ENCODE results near the gene ZNF284. TPM values are rescaled to one million over a fixed set of nuclear protein-coding genes. Genes with fewer than 3 reads are reported as not detected.
"Not testable (repeated sequence)": the region's sequence is repeated elsewhere in the genome, so short reads cannot be mapped to it uniquely, and the experiment has no call there.

Gene ZNF284
- total RNA-seq, 1 donor from 2014 or later: 1.4 TPM

DNA sequence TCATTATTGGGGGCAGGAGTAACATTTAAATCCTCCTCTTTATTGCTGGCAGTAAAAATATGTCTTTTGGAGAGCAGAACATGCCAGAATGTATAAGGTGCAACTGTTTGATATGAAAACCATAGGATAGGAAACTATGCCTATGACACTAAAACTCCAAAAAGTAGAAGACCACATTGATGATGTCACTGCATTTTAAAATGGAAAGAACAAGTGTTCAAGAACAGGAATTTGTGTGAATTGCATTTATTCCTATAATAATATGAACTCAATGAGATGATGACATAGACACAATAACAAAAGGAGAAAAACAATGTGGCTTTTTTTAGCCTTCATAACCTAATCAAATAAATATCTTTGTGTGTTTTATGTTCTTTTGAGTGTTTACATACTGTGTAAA lies 37.5 kb downstream of the ZNF284 start:
- intact Hi-C loops (cut with micrococcal nuclease): no loop called here

DNA sequence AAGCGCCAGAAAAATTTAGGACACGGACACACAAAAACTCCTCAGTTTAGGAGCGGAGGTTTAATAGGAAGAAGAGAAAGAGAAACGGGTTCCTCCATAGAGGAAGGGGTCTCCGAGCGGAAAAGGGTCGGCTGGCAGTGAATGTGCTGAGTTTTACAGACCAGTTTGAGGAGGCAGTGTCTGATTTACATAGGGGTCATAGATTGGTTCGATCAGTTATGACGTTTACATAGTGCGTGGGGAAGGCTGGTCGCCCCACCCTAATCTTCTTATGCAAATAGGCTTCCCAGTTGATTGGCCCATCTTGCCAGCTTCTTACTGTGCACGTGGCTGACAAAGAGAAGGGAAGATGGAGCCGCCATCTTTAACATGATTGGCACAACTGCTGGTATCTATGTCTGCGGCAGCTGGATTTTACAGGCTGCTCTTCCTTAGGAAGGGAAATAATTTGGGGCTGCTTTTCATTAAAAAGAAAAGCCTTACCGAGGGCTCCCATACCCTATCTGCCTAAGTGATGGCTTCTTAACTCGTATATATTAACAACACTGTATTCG lies 40.0 kb downstream of the ZNF284 start:
- intact Hi-C loops (cut with micrococcal nuclease): loop anchor here (5.0 kb wide), 1 partner anchor 130 kb away; the partner anchor contains the start of gene ZNF155

DNA sequence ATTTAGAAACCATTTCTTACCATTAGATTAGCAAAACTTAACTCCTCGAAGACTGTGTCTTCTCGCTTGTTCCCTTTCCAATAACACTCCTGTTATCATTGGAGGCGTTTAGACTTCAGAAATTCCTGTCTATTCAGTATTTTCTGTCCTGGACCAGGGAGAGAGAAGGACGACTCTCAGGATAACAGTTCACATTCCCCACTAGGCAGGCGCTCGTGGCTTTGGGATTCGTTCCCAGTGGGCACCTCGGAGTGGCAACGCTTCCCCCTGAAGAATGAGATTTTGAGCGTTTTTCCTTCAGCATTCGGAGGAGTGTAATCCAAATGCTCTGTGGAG lies 40.8 kb downstream of the ZNF284 start:
- intact Hi-C loops (cut with micrococcal nuclease): loop anchor here (1.0 to 5.0 kb wide), 9 partner anchors 18 to 388 kb away; partner anchors contain the start of genes ZNF155, ZNF180, ZNF224 and ZNF226

DNA sequence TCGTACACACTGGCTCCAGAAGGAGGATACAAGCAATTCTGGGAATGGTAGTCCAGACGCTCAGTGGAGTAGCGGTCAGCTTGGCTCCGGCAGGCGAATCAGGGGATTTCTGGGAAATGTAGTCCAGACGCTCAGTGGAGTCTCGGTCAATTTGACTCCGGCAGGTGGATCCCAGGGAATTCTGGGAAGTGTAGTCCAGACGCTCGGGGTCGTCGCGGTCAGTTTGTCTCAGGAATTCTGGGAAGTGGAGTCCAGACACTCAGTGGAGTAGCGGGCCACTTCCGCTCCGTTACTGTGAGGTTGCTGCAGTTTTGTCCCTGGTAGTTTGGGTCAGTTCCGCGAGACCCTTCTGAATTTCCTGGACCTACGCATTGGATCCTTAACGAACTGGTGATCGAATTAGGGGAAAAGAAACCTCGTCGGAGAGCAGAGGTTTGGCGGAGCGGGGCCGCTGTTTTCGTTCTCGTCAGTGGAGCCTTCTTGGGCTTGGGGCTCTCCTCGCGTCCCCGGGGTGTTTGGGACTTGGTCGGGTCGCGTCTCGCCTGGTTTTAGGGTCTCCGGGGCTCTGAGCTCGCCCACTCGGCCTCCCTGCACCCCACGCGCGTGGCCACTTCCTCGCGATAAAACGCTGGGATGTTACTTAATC lies 41.3 kb downstream of the ZNF284 start, which contains the start of gene ZNF225:
Gene ZNF225, plus strand, starts transcription at position 262 of the 646 bp plus-strand sequence. CDS start 2,429 bp downstream, outside the sequence.
- intact Hi-C loops (cut with micrococcal nuclease): loop anchor here (1.0 to 5.0 kb wide), 9 partner anchors 19 to 387 kb away; partner anchors contain the start of genes ZNF155, ZNF180, ZNF224 and ZNF226

DNA sequence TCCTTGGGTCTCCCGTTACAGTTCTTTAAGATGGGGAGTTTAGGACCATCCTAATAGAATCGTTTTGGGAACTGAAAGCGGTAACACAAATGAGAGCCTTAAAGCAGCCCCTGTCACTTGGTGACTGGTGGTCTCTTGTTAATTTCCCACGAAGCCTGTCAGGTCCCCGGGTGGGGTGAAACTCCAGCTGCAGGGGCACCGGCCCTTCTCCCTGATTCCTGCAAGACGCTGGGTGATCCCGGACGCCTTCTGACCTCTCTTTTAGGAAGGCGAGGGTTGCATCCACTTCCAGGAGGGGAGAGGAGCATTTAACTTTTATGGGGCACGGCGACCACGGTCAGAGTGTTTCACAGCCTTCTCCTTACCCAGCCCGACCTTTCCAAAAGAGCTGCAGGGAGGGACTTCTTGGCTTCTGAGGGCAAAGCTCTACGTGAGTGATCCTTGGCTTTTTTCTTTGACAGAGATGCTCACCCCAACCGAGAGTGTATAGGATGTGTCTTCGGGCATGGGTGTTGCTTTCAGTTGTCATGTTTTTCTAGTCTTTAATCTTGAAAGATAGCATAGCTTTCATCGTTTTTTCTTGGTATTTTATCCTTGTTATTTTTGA lies 41.9 kb downstream of the ZNF284 start:
- intact Hi-C loops (cut with micrococcal nuclease): loop anchor here (1.0 to 5.0 kb wide), 9 partner anchors 20 to 386 kb away; partner anchors contain the start of genes ZNF155, ZNF180, ZNF224 and ZNF226

DNA sequence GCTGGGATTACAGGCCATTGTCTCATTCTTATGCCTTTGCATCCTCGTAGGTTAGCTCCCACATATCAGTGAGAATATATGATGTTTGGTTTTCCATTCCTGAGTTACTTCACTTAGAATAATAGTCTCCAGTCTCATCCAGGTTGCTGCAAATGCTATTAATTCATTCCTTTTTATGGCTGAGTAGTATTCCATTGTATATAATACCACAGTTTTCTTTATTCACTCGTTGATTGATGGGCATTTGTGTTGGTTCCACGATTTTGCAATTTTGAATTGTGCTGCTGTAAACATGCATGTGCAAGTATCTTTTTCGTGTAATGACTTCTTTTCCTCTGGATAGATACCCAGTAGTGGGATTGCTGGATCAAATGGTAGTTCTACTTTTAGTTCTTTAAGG lies 49.2 kb downstream of the ZNF284 start:
- intact Hi-C loops (cut with micrococcal nuclease): not testable (repeated sequence)

DNA sequence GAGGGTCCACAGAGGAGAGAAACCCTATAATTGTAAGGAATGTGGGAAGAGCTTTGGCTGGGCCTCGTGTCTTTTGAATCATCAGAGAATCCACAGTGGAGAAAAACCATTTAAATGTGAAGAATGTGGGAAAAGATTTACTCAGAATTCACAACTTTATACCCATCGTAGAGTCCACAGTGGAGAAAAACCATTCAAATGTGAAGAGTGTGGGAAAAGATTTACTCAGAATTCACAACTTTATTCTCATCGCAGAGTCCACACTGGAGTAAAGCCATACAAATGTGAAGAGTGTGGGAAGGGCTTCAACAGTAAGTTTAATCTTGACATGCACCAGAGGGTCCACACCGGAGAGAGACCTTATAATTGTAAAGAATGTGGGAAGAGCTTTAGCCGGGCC lies 60.0 kb downstream of the ZNF284 start:
- intact Hi-C loops (cut with micrococcal nuclease): no loop called here

Other genes starting within 250 kb of the ZNF284 start
- 6.9 and 7.8 TPM in 2 replicates for gene ZNF283, start 244.8 kb upstream of the ZNF284 start, total RNA-seq
- 1.2 and 1.5 TPM in 2 replicates for gene ZNF404, start 188.2 kb upstream of the ZNF284 start, total RNA-seq
- 13.9 and 14.4 TPM in 2 replicates for gene ZNF45, start 136.9 kb upstream of the ZNF284 start, total RNA-seq
- 0.75 and 0.77 TPM in 2 replicates for gene ZNF221, start 120.9 kb upstream of the ZNF284 start, total RNA-seq
- 6.2 and 6.8 TPM in 2 replicates for gene ZNF155, start 88.0 kb upstream of the ZNF284 start, total RNA-seq
- 3.7 and 5.5 TPM in 2 replicates for gene ZNF230, start 69.2 kb upstream of the ZNF284 start, total RNA-seq
- 2.0 and 2.7 TPM in 2 replicates for gene ZNF222, start 46.8 kb upstream of the ZNF284 start, total RNA-seq
- gene ZNF223, start 20.1 kb upstream of the ZNF284 start, total RNA-seq: 0.25 and 0.27 TPM in 2 replicates
- gene ZNF224, start 22.2 kb downstream of the ZNF284 start, total RNA-seq: 31.4 and 33.8 TPM in 2 replicates
- 4.3 and 5.4 TPM in 2 replicates for gene ZNF225, start 41.2 kb downstream of the ZNF284 start, total RNA-seq
- 11.1 and 12.6 TPM in 2 replicates for gene ZNF234, start 69.4 kb downstream of the ZNF284 start, total RNA-seq
- gene ZNF226, start 92.9 kb downstream of the ZNF284 start, total RNA-seq: 13.7 and 14.2 TPM in 2 replicates
- 24.8 and 26.3 TPM in 2 replicates for gene ZNF227, start 140.4 kb downstream of the ZNF284 start, total RNA-seq
- gene ZNF233, start 187.7 kb downstream of the ZNF284 start, total RNA-seq: 0.41 TPM in 1 of 2 replicates, not detected in the other
- 4.2 and 5.3 TPM in 2 replicates for gene ZNF235, start 232.9 kb downstream of the ZNF284 start, total RNA-seq

Measured in T-helper 2 cell treated with Interferon-gamma antibody and Interleukin-4, amounts not matched to agents 100 ng/mL and 5 ng/mL, for 36 hours (primary cell).